Neural progenitor cell (in vitro differentiated cells): ENCODE measurements around the gene LMAN2L.

Experiments
- CTCF ChIP-seq: fragments of 200-600 bp; sonication (generic); IDR thresholded peaks from 2 replicates; pipeline ENCODE4 v1.5.1; 2017; ENCODE audit warnings: antibody characterized with exemption, mild to moderate bottlenecking
- EZH2 ChIP-seq: fragments of 200-600 bp; sonication (generic); IDR thresholded peaks from 2 replicates; pipeline ENCODE4 v1.6.1; 2017; ENCODE audit warnings: antibody characterized with exemption, mild to moderate bottlenecking, moderate library complexity
- EZH2phosphoT487 ChIP-seq: fragments of 200-600 bp; sonication (generic); IDR thresholded peaks from 2 replicates; pipeline ENCODE4 v1.6.1; 2017; ENCODE audit warnings: antibody characterized with exemption

- no peak for TF ChIP-seq CTCF
- no peak for TF ChIP-seq EZH2
- no peak for TF ChIP-seq EZH2phosphoT487
Observed at GRCh38 chr2:96768083-96768561, 28.3 kb upstream of the LMAN2L start.
